ENCODE data around the gene GARIN3. TPM values are rescaled to one million over a fixed set of nuclear protein-coding genes. Genes with fewer than 3 reads are reported as not detected.

GARIN3 gene
- total RNA-seq, 1 experiment from 2014 or later = not detected

DNA sequence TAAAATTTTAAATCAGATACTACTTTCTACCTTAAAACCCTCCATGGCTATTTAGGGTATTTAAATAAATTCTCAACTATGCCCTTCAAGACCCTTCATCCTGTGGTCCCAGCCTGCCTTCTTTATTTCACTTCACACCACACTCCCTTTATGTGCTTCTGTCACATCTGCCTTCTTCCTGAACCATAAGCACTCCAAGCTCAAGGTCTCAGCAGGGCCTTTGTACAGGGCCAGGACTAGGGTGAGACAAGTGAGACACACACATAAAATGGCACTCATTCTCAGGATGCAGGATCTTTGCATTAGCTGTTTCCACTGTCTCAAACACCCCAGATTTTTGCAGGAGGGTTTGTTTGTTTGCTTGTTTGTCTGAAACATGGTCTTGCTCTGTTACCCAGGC, 22.2 kb upstream of the GARIN3 start:
- Histone ChIP-seq H3K27ac (ENCODE audit: low read length) (no peak overlapping the region), H3K9me3 (ENCODE audit: control insufficient read depth, insufficient read depth, low read depth, low read length) (no peaks in the 10 kb centered on the region), H3K4me1 (ENCODE audit: control insufficient read depth, insufficient read depth, low read length) (no peaks in the 10 kb centered on the region), H3K36me3 (ENCODE audit: control insufficient read depth, insufficient read depth, low read length) (no peaks in the 10 kb centered on the region), H3K27me3 (ENCODE audit: control insufficient read depth, insufficient read depth, low read length) (peaks cover 2% of the 10 kb centered on the region; the same call in 1 of the 2 replicates), H3K4me3 (ENCODE audit: low read depth in 2 of 2, low read length in 2 of 2) (no peak overlapping the region)
- ChIA-PET CTCF (no interaction called here), POLR2A (no interaction called here)
- in situ Hi-C loops (cut with HindIII; ENCODE audit: low pct_unique_long_range_greater_than_20kb, low sequenced_read_pairs) (no loop called here), intact Hi-C loops (cut with micrococcal nuclease; ENCODE audit: unreplicated experiment) (no loop called here)
- DNase-seq (ENCODE audit: low read depth, low spot score) (no peak), ATAC-seq (no peak)
- BruUV-seq (replicated peaks) = no TSS peak
- TF ChIP-seq SIN3A (IDR thresholded peaks at IDR 0.05; ENCODE audit: borderline replicate concordance, insufficient read depth, low read depth, low read length) = no peak
- no peak for TF ChIP-seq TCF7L2 (IDR thresholded peaks at IDR 0.05; ENCODE audit: low read depth, low read length)
- TF ChIP-seq, protein P1, sequence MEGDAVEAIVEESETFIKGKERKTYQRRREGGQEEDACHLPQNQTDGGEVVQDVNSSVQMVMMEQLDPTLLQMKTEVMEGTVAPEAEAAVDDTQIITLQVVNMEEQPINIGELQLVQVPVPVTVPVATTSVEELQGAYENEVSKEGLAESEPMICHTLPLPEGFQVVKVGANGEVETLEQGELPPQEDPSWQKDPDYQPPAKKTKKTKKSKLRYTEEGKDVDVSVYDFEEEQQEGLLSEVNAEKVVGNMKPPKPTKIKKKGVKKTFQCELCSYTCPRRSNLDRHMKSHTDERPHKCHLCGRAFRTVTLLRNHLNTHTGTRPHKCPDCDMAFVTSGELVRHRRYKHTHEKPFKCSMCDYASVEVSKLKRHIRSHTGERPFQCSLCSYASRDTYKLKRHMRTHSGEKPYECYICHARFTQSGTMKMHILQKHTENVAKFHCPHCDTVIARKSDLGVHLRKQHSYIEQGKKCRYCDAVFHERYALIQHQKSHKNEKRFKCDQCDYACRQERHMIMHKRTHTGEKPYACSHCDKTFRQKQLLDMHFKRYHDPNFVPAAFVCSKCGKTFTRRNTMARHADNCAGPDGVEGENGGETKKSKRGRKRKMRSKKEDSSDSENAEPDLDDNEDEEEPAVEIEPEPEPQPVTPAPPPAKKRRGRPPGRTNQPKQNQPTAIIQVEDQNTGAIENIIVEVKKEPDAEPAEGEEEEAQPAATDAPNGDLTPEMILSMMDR (IDR thresholded peaks at IDR 0.05) = no peak
- TF ChIP-seq, protein P2, sequence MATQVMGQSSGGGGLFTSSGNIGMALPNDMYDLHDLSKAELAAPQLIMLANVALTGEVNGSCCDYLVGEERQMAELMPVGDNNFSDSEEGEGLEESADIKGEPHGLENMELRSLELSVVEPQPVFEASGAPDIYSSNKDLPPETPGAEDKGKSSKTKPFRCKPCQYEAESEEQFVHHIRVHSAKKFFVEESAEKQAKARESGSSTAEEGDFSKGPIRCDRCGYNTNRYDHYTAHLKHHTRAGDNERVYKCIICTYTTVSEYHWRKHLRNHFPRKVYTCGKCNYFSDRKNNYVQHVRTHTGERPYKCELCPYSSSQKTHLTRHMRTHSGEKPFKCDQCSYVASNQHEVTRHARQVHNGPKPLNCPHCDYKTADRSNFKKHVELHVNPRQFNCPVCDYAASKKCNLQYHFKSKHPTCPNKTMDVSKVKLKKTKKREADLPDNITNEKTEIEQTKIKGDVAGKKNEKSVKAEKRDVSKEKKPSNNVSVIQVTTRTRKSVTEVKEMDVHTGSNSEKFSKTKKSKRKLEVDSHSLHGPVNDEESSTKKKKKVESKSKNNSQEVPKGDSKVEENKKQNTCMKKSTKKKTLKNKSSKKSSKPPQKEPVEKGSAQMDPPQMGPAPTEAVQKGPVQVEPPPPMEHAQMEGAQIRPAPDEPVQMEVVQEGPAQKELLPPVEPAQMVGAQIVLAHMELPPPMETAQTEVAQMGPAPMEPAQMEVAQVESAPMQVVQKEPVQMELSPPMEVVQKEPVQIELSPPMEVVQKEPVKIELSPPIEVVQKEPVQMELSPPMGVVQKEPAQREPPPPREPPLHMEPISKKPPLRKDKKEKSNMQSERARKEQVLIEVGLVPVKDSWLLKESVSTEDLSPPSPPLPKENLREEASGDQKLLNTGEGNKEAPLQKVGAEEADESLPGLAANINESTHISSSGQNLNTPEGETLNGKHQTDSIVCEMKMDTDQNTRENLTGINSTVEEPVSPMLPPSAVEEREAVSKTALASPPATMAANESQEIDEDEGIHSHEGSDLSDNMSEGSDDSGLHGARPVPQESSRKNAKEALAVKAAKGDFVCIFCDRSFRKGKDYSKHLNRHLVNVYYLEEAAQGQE (IDR thresholded peaks at IDR 0.05; ENCODE audit: insufficient read depth in 1 of 2, low read depth in 2 of 2, low read length in 1 of 2) = no peak
- TF ChIP-seq POLR2AphosphoS5 (IDR thresholded peaks at IDR 0.05; ENCODE audit: low read depth, low read length) = no peak

DNA sequence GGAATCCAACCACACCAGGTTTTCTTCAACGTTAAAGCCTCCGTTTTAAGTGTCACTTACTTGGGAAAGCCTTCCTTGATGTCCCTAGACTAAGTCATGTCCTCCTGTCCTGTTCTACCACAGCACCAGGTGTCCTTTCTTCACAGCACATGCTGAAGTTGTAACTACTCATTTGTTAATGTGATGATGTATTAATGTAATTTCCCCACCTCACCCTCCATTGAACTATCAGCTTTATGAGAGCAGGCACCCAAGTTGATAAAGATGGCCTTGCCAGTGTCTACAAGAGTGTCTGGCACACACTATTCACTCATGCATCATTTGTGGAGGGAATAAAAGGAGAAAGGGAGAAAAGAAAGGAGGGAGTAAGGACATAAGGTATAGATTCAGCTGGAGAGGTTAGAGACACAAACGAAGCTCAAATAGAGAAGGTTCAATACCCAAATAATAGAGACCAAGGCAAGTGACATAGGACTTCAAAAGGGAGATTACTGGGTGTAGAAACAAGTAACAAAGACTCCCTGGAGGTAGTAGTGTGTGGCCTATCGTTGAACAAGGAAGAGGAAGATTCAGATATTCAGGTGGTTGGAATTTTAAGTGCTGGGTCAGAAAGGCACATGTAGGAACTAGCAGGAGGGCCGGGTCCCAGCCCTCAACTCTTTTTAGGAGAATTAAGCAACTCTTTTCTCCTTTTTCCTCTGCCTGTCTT, 21.1 kb upstream of the GARIN3 start:
- no peak overlapping the region for H3K4me3 ChIP-seq (ENCODE audit: low read depth in 2 of 2, low read length in 2 of 2)
- DNase-seq (ENCODE audit: low read depth, low spot score) (no peak), ATAC-seq (no peak)
- H3K9me3 ChIP-seq (ENCODE audit: control insufficient read depth, insufficient read depth, low read depth, low read length) = no peaks in the 10 kb centered on the region
- in situ Hi-C loops (cut with HindIII; ENCODE audit: low pct_unique_long_range_greater_than_20kb, low sequenced_read_pairs) (no loop called here), intact Hi-C loops (cut with micrococcal nuclease; ENCODE audit: unreplicated experiment) (no loop called here)
- TF ChIP-seq POLR2AphosphoS5 (IDR thresholded peaks at IDR 0.05; ENCODE audit: low read depth, low read length) (no peak), SIN3A (IDR thresholded peaks at IDR 0.05; ENCODE audit: borderline replicate concordance, insufficient read depth, low read depth, low read length) (no peak), TCF7L2 (IDR thresholded peaks at IDR 0.05; ENCODE audit: low read depth, low read length) (no peak)
- TF ChIP-seq, protein P1 (IDR thresholded peaks at IDR 0.05) = no peak
- TF ChIP-seq, protein P2 (IDR thresholded peaks at IDR 0.05; ENCODE audit: insufficient read depth in 1 of 2, low read depth in 2 of 2, low read length in 1 of 2) = no peak
- no peaks in the 10 kb centered on the region for H3K4me1 ChIP-seq (ENCODE audit: control insufficient read depth, insufficient read depth, low read length)
- no peak overlapping the region for H3K27ac ChIP-seq (ENCODE audit: low read length)
- BruUV-seq (replicated peaks) = no TSS peak
- H3K36me3 ChIP-seq (ENCODE audit: control insufficient read depth, insufficient read depth, low read length) = no peaks in the 10 kb centered on the region
- ChIA-PET CTCF (no interaction called here), POLR2A (no interaction called here)
- no peaks in the 10 kb centered on the region; the same call in 1 of the 2 replicates for H3K27me3 ChIP-seq (ENCODE audit: control insufficient read depth, insufficient read depth, low read length)
